HepG2 (cell line): Measurements from ENCODE around the gene C1orf159. TPM values are rescaled to one million over a fixed set of nuclear protein-coding genes. Genes with fewer than 3 reads are reported as not detected.

Source experiments
- AGO1 ChIP-seq: fragments of 200-400 bp; formaldehyde crosslinking; IDR thresholded peaks from 2 replicates; pipeline ENCODE4 v1.6.1; 2017; ENCODE audit warnings: mild to moderate bottlenecking, low read depth, low read length, moderate library complexity; ENCODE audit not compliant: poor library complexity, severe bottlenecking
- BHLHE40 ChIP-seq: IDR thresholded peaks from 2 replicates; pipeline ENCODE4 v1.6.1; 2011; ENCODE audit warnings: low read length, improper control_type of control experiment
- HCFC1 ChIP-seq: fragments of 150-350 bp; IDR thresholded peaks from 2 replicates; pipeline ENCODE4 v1.6.1; 2014; ENCODE audit warnings: low read depth, low read length
- HOXA5 ChIP-seq: sonication (generic); formaldehyde crosslinking; IDR thresholded peaks from 2 replicates; pipeline ENCODE4 v1.4.0; 2020; ENCODE audit warnings: missing genetic modification reagents
- MYNN ChIP-seq: sonication (generic); formaldehyde crosslinking; IDR thresholded peaks from 2 replicates; pipeline ENCODE4 v1.4.0; 2020; ENCODE audit warnings: mild to moderate bottlenecking, low read depth, missing genetic modification reagents
- PHF21A ChIP-seq: sonication (generic); formaldehyde crosslinking; IDR thresholded peaks from 2 replicates; pipeline ENCODE4 v1.5.0; 2020; ENCODE audit warnings: mild to moderate bottlenecking, missing genetic modification reagents
- ZNF205 ChIP-seq: IDR thresholded peaks from 2 replicates; pipeline ENCODE4 v1.6.1; 2018; ENCODE audit warnings: missing biosample characterization, missing genetic modification reagents
- ZNF333 ChIP-seq: sonication (generic); formaldehyde crosslinking; IDR thresholded peaks from 2 replicates; pipeline ENCODE4 v1.4.0; 2020; ENCODE audit warnings: mild to moderate bottlenecking, missing genetic modification reagents, borderline replicate concordance
- ZNF670 ChIP-seq: sonication (generic); formaldehyde crosslinking; IDR thresholded peaks from 2 replicates; pipeline ENCODE4 v1.8.0; 2022; ENCODE audit warnings: mild to moderate bottlenecking, missing genetic modification reagents, borderline replicate concordance
- polyA plus RNA-seq, 8 experiments: library from polyadenylated mRNA; depleted of rRNA in 3 of 8; stranded (reverse) in 7 of 8; unstranded in 1 of 8; fragments of >200 nt; fragmentation: Illumina TruSeq in 4 of 8; extraction: Trizol in 4 of 8; gene quantifications; 2 replicates each; pipeline versions ENCODE4 v1.2.1 to v1.2.3, GENCODE V29; 2011 to 2016; ENCODE audit warnings: low read depth in 4 of 8, missing spikeins in 1 of 8, mixed read lengths in 1 of 8; ENCODE audit not compliant: insufficient read depth in 1 of 8
- total RNA-seq, 5 experiments: library from RNA; depleted of rRNA; stranded (reverse); fragments of >200 nt; fragmentation: Illumina TruSeq; extraction: Trizol; gene quantifications; 2 replicates each; pipeline ENCODE4 v1.2.3, GENCODE V29; 2016; ENCODE audit warnings: low read depth in 1 of 5
- TF ChIP-seq, protein P1 (sequence below), 2 experiments: sonication (generic) in 1 of 2; formaldehyde crosslinking in 1 of 2; IDR thresholded peaks; 2 replicates each; pipeline versions ENCODE4 v1.6.1 to v1.9.0; 2014 to 2022; ENCODE audit warnings: antibody characterized with exemption in 1 of 2, borderline replicate concordance in 1 of 2, inconsistent platforms in 1 of 2, low read depth in 1 of 2, missing genetic modification reagents in 1 of 2
- TF ChIP-seq, protein P2 (sequence below): sonication (generic); formaldehyde crosslinking; IDR thresholded peaks from 2 replicates; pipeline ENCODE4 v1.4.0; 2020; ENCODE audit warnings: low read depth, missing genetic modification reagents
- TF ChIP-seq, protein P3 (sequence below): sonication (generic); formaldehyde crosslinking; IDR thresholded peaks from 2 replicates; pipeline ENCODE4 v1.4.0; 2020; ENCODE audit warnings: low read depth, mild to moderate bottlenecking, missing genetic modification reagents
- TF ChIP-seq, protein P4 (sequence below): sonication (generic); formaldehyde crosslinking; IDR thresholded peaks from 2 replicates; pipeline ENCODE4 v1.9.0; 2021; ENCODE audit warnings: missing genetic modification reagents, borderline replicate concordance

C1orf159 gene
- total and polyA plus RNA-seq, 2 of the 13 experiments (the other 11 are each of a cell fraction or from before 2014, with no cell fraction given): 3.8 to 6.7 TPM

DNA sequence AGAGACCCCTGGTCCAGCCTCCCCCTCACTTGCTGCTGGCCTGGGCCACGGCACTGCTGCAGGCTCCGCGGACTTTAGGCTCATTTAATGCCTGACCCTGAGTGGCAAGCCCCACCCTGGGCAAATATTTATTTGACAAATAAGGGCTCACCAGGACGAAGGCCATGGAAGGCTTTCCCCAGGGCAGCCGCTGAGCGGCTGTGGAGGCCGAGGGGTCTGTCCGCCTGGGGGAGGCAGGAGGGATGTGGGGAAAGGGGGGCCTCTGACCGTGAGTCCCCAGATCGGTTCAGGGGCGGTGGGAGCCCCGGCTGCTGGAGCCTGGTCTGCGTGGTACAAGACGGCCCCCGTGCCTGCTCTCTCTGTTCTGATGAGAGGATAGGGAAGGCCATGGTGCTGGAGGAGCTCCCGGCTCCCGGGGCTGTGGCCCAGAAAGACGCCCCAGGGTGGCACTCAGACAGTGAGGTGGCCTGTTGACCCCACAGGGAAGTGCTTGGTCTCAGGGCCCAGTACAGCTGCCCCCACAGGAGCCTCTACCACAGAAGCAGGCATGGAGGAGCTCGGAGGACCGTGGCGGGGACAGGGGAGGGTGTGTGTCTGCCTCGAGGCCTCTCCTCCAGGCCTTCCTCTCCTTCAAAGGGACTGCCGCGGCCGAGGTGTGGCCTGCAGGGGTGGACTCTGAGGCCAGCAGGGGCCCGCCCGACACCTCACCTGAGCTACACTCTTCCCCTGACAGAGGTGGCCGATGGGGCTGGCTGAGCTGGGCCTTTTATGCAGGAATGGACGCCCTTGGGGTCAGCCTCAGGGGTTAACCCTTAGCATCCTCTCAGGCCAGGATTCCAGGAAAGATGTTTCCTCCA, 9.1 kb upstream of the C1orf159 start (continued):
- TF ChIP-seq ZNF670 (0 out of 2 replicates have a peak, but pooled peaks have one; percentile 23), MYNN (CRISPR knock-in tag) (no peak), ZNF205 (CRISPR knock-in tag) (peak; percentile 41; the same call in 1 of the 2 replicates), AGO1 (peak; percentile 65), PHF21A (CRISPR knock-in tag) (peak; percentile 80), BHLHE40 (peak; percentile 60; the same call in 1 of the 2 replicates), HOXA5 (CRISPR knock-in tag) (peak; percentile 32; the same call in 1 of the 2 replicates), HCFC1 (no peak), ZNF333 (CRISPR knock-in tag) (no peak; the same call in 1 of the 2 replicates)
- TF ChIP-seq, protein P1, sequence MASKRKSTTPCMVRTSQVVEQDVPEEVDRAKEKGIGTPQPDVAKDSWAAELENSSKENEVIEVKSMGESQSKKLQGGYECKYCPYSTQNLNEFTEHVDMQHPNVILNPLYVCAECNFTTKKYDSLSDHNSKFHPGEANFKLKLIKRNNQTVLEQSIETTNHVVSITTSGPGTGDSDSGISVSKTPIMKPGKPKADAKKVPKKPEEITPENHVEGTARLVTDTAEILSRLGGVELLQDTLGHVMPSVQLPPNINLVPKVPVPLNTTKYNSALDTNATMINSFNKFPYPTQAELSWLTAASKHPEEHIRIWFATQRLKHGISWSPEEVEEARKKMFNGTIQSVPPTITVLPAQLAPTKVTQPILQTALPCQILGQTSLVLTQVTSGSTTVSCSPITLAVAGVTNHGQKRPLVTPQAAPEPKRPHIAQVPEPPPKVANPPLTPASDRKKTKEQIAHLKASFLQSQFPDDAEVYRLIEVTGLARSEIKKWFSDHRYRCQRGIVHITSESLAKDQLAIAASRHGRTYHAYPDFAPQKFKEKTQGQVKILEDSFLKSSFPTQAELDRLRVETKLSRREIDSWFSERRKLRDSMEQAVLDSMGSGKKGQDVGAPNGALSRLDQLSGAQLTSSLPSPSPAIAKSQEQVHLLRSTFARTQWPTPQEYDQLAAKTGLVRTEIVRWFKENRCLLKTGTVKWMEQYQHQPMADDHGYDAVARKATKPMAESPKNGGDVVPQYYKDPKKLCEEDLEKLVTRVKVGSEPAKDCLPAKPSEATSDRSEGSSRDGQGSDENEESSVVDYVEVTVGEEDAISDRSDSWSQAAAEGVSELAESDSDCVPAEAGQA (IDR thresholded peaks at IDR 0.05; ENCODE audit: low read depth): 0 out of 2 replicates have a peak, but pooled peaks have one; percentile 30
- TF ChIP-seq, protein P1 (CRISPR knock-in tag; IDR thresholded peaks at IDR 0.05; ENCODE audit: borderline replicate concordance): 0 out of 2 replicates have a peak, but pooled peaks have one; percentile 79
- TF ChIP-seq, protein P2, sequence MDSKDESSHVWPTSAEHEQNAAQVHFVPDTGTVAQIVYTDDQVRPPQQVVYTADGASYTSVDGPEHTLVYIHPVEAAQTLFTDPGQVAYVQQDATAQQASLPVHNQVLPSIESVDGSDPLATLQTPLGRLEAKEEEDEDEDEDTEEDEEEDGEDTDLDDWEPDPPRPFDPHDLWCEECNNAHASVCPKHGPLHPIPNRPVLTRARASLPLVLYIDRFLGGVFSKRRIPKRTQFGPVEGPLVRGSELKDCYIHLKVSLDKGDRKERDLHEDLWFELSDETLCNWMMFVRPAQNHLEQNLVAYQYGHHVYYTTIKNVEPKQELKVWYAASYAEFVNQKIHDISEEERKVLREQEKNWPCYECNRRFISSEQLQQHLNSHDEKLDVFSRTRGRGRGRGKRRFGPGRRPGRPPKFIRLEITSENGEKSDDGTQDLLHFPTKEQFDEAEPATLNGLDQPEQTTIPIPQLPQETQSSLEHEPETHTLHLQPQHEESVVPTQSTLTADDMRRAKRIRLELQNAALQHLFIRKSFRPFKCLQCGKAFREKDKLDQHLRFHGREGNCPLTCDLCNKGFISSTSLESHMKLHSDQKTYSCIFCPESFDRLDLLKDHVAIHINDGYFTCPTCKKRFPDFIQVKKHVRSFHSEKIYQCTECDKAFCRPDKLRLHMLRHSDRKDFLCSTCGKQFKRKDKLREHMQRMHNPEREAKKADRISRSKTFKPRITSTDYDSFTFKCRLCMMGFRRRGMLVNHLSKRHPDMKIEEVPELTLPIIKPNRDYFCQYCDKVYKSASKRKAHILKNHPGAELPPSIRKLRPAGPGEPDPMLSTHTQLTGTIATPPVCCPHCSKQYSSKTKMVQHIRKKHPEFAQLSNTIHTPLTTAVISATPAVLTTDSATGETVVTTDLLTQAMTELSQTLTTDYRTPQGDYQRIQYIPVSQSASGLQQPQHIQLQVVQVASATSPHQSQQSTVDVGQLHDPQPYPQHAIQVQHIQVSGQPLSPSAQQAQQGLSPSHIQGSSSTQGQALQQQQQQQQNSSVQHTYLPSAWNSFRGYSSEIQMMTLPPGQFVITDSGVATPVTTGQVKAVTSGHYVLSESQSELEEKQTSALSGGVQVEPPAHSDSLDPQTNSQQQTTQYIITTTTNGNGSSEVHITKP (CRISPR knock-in tag): 0 out of 2 replicates have a peak, but pooled peaks have one; percentile 24
- TF ChIP-seq, protein P3, sequence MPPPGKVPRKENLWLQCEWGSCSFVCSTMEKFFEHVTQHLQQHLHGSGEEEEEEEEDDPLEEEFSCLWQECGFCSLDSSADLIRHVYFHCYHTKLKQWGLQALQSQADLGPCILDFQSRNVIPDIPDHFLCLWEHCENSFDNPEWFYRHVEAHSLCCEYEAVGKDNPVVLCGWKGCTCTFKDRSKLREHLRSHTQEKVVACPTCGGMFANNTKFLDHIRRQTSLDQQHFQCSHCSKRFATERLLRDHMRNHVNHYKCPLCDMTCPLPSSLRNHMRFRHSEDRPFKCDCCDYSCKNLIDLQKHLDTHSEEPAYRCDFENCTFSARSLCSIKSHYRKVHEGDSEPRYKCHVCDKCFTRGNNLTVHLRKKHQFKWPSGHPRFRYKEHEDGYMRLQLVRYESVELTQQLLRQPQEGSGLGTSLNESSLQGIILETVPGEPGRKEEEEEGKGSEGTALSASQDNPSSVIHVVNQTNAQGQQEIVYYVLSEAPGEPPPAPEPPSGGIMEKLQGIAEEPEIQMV (CRISPR knock-in tag): peak; percentile 98
- TF ChIP-seq, protein P4, sequence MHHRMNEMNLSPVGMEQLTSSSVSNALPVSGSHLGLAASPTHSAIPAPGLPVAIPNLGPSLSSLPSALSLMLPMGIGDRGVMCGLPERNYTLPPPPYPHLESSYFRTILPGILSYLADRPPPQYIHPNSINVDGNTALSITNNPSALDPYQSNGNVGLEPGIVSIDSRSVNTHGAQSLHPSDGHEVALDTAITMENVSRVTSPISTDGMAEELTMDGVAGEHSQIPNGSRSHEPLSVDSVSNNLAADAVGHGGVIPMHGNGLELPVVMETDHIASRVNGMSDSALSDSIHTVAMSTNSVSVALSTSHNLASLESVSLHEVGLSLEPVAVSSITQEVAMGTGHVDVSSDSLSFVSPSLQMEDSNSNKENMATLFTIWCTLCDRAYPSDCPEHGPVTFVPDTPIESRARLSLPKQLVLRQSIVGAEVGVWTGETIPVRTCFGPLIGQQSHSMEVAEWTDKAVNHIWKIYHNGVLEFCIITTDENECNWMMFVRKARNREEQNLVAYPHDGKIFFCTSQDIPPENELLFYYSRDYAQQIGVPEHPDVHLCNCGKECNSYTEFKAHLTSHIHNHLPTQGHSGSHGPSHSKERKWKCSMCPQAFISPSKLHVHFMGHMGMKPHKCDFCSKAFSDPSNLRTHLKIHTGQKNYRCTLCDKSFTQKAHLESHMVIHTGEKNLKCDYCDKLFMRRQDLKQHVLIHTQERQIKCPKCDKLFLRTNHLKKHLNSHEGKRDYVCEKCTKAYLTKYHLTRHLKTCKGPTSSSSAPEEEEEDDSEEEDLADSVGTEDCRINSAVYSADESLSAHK (CRISPR knock-in tag): no peak
